Measurements from ENCODE around the gene CHRNA10. TPM values are rescaled to one million over a fixed set of nuclear protein-coding genes. Genes with fewer than 3 reads are reported as not detected.

The CHRNA10 gene
- total RNA-seq, 4 donors from 2014 or later, result 0.54 to 2.3 (median 1.6) TPM

Small RNA genes within 50 kb of the gene (small RNA-seq; reads per million reads assigned to genes)
- gene RF00019 (not detected), gene RNU6-1143P (not detected)

Other genes with a start within 250 kb of the CHRNA10 start
- gene ART5, start 29.4 kb downstream of the CHRNA10 start, total RNA-seq, result 10 to 100 TPM in 1 of 4 donors, 1 to 10 TPM in 3; 1.6 to 11.8 (median 2.7) TPM
- gene ART1, start 26.3 kb downstream of the CHRNA10 start, total RNA-seq, result not detected
- 100 to 1,000 TPM; 117 to 188 (median 160) TPM for gene NUP98, start 126.2 kb upstream of the CHRNA10 start, total RNA-seq
- gene PGAP2, start 137.2 kb upstream of the CHRNA10 start, total RNA-seq, result 10 to 100 TPM; 24.6 to 36.5 (median 30.5) TPM
- 10 to 100 TPM; 17.3 to 39.0 (median 27.8) TPM for gene RHOG, start 169.6 kb upstream of the CHRNA10 start, total RNA-seq
- gene STIM1, start 184.3 kb upstream of the CHRNA10 start, total RNA-seq, result 10 to 100 TPM; 54.3 to 89.2 (median 71.0) TPM

Measured in thyroid gland (tissue), 4 donors.